ENCODE measurements around the gene HDGF.
A peak's percentile ranks its signal among the peaks of the same experiment; 100 is the strongest.

HDGF gene

GRCh38 chr1:156751451-156751756 is at the start of gene HDGF:
Gene HDGF, minus strand, starts transcription at chr1:156751675. Its CDS starts 246 bp downstream, at chr1:156751429.
- no peak for DNase-seq (ENCODE audit: low read depth)

- peak; percentile 68 for DNase-seq (ENCODE audit: low read depth)
These were observed 45.9 kb upstream of the HDGF start for GRCh38 chr1:156797212-156797871.

GRCh38 chr1:156796340-156797097 is 45.0 kb upstream of the HDGF start:
- DNase-seq (ENCODE audit: low read depth), result peak; percentile 69

- peak; percentile 47 for DNase-seq (ENCODE audit: low read depth)
These were observed 44.3 kb upstream of the HDGF start for GRCh38 chr1:156795787-156796186.

GRCh38 chr1:156795374-156795733 is 43.9 kb upstream of the HDGF start:
- no peak for DNase-seq (ENCODE audit: low read depth)

GRCh38 chr1:156794506-156795373 is 43.3 kb upstream of the HDGF start:
- no peak for DNase-seq (ENCODE audit: low read depth)

- DNase-seq (ENCODE audit: low read depth), result no peak
These were observed 38.3 kb upstream of the HDGF start for GRCh38 chr1:156789621-156790318.

GRCh38 chr1:156788136-156788535 is 36.7 kb upstream of the HDGF start:
- no peak for DNase-seq (ENCODE audit: low read depth)

GRCh38 chr1:156786640-156787039 is 35.2 kb upstream of the HDGF start:
- no peak for DNase-seq (ENCODE audit: low read depth)

GRCh38 chr1:156785458-156785857 is 34.0 kb upstream of the HDGF start:
- DNase-seq (ENCODE audit: low read depth), result no peak

GRCh38 chr1:156781585-156782186 is 30.2 kb upstream of the HDGF start:
- DNase-seq (ENCODE audit: low read depth), result peak; percentile 89

- DNase-seq (ENCODE audit: low read depth), result no peak
These were observed 26.1 kb upstream of the HDGF start for GRCh38 chr1:156777573-156777972.

- DNase-seq (ENCODE audit: low read depth), result no peak
These were observed 25.5 kb upstream of the HDGF start for GRCh38 chr1:156776942-156777341.

- no peak for DNase-seq (ENCODE audit: low read depth)
These were observed 24.3 kb upstream of the HDGF start for GRCh38 chr1:156775799-156776198.

- no peak for DNase-seq (ENCODE audit: low read depth)
These were observed 22.1 kb upstream of the HDGF start for GRCh38 chr1:156773607-156774006.

GRCh38 chr1:156772728-156773497 is 21.4 kb upstream of the HDGF start:
- DNase-seq (ENCODE audit: low read depth), result no peak

GRCh38 chr1:156772222-156772621 is 20.7 kb upstream of the HDGF start:
- DNase-seq (ENCODE audit: low read depth), result no peak

GRCh38 chr1:156768610-156769295 is 17.3 kb upstream of the HDGF start:
- no peak for DNase-seq (ENCODE audit: low read depth)

GRCh38 chr1:156767879-156768604 is 16.6 kb upstream of the HDGF start:
- DNase-seq (ENCODE audit: low read depth), result no peak

Data from amniotic epithelial cell (primary cell).